GM12874 (cell line): ENCODE data around the gene P4HA1.

Source experiments
- TF ChIP-seq, protein P1 (sequence below): IDR thresholded peaks from 2 replicates; pipeline ENCODE4 v1.5.1; 2011; ENCODE audit warnings: low read depth, mild to moderate bottlenecking, control low read depth, low read length, moderate library complexity; ENCODE audit not compliant: insufficient read depth

P4HA1 gene

DNA sequence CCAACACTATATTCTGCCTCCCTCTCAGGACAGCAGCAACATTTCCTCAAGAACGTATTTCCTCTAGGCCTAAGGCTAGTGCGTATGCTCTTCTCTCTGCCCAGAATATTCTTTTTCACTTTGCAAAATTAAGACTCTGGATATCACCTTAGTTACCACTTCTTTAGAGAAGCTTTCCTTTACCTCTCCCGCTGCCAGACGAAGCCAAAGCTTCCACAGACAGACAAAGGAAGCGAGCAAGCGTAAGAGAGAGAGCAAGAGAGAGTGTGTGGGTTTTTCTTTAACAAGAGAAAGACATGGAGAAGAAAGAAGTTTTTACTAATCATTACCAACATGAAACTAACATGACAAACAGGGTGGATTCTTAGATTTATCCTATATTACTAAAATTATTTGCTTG lies 64.1 kb downstream of the P4HA1 start:
- TF ChIP-seq, protein P1, sequence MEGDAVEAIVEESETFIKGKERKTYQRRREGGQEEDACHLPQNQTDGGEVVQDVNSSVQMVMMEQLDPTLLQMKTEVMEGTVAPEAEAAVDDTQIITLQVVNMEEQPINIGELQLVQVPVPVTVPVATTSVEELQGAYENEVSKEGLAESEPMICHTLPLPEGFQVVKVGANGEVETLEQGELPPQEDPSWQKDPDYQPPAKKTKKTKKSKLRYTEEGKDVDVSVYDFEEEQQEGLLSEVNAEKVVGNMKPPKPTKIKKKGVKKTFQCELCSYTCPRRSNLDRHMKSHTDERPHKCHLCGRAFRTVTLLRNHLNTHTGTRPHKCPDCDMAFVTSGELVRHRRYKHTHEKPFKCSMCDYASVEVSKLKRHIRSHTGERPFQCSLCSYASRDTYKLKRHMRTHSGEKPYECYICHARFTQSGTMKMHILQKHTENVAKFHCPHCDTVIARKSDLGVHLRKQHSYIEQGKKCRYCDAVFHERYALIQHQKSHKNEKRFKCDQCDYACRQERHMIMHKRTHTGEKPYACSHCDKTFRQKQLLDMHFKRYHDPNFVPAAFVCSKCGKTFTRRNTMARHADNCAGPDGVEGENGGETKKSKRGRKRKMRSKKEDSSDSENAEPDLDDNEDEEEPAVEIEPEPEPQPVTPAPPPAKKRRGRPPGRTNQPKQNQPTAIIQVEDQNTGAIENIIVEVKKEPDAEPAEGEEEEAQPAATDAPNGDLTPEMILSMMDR, result no peak

DNA sequence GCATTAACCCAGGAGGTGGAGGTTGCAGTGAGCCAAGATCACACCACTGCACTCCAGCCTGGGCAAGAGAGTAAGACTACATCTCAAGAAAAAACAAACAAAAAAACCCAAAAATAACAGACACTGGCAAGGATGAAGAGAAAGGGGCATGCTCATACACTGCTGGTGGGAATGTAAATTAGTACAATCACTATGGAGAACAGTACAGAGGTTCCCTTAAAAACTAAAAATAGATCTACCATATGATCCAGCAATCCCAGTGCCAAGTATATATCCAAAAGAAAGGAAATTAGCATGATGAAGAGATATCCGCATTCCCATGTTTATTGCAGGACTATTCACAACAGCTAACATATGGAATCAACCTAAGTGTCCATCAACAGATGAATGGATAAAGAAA lies 75.6 kb downstream of the P4HA1 start:
- TF ChIP-seq, protein P1, result no peak

DNA sequence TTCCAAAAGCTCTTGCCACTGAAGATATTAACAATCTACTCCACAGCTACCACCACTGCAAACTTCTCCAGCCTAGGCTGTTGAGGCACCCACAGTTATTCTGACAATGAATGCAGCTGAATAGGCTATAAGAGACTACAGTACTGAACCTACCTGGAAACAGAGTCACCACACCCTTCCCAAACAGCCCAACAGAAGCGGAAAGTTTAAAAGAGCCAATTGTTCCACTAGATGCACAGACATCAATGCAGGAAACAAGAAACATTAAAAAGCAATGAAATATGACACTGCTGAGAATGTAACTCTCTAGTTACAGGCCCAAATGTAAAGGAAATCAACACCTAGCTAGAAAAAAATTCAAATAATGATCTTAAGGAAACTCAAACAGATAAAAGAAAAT lies 77.6 kb downstream of the P4HA1 start:
- TF ChIP-seq, protein P1, result no peak

DNA sequence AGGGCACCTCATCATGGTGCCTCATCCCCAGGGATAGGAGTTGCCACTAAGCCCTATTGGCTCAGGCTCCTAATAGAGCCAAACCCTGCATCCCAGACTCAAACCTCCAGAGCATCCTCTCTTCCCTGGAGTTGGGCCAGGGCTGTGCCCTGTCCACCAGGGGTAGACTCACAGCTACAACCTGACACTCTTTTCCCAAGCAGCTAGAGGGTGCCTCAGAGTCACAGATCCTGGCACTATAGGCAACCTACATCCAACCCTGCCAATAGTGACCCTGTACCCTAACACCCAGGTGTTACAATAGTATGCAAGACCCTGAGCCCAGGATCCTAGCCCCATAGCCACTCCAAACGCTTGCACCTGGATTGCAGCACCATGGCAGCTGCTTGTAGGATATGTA lies 78.0 kb downstream of the P4HA1 start:
- TF ChIP-seq, protein P1, result no peak

DNA sequence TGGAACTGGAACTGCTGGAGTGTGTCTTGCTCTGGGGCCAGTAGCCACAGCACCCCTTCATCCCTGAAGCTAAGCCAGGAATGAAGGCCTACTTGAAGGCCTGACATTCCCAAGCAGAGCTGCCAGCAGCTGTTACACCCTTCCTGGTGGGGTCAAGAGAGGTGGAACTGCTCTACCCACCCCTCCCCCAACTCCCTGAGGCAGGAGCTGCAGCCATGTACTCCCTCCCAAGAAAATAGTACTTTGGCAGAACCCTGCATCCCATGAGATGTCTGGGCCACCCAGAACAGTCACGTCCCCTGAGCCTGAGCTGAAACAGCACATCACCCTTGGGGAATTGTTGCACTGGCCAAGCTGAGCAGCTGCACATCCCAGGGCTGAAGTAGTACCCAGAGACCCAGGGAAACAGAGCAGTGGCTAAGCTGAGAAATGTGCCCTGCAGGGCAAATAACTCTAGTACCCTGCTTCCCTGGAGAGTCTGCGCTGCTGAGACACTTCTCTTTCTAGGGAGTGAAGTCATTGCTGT lies 78.6 kb downstream of the P4HA1 start:
- TF ChIP-seq, protein P1, result no peak

DNA sequence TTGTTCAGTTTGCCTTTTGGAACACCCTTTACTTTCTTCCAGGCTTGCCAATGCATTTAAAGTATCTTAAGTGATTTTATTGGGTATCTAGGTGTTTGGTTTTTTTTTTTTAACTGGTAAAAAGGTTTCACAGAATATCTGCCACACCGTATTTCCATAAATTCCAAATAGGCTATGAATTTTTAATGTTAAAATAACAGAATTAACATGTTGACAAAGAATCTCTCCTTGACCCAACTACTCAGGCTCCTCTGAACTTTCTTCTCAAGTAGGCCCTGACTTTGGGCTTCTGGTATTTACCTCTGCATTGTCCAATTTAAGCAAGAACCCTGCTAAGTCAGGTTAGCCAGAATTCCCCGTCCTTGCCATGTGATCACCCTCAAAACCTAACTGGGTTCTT lies 80.9 kb downstream of the P4HA1 start:
- TF ChIP-seq, protein P1, result no peak

DNA sequence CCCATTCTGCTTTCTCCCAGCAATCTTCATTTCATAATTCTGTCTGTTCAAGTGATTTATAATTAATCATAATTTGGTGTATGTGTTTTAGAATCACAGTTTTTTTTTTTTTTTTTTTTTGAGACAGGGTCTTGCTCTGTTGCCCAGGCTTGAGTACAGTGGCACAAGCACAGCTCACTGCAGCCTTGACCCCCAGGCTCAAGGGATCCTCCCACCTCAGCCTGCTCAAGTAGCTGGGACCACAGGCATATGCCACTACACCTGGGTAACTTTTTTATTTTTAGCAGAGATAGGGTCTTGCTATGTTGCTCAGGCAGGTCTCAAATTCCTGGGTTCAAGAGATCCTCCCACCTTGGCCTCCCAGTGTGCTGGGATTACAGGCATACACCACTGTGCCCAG lies 92.8 kb downstream of the P4HA1 start:
- TF ChIP-seq, protein P1, result no peak

DNA sequence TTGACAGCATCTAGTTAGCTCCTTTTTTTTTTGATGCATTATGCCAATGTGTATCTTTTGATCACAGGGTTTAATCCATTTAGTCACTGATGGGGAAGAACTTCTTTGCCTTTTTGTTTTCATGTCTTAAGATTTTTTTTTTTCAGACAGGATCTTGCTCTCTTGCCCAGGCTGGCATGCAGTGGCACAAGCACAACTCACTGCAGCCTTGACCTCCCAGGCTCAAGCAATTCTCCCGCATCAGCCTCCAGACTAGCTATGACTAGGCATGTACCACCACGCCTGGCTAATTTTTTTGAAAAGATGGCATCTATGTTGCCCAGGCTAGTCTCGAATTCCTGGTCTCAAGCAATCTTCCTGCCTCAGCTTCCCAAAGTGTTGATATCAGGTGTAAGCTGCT lies 95.7 kb downstream of the P4HA1 start:
- TF ChIP-seq, protein P1, result no peak
